Measurements from ENCODE around the gene FUT8. TPM values are rescaled to one million over a fixed set of nuclear protein-coding genes. Genes with fewer than 3 reads are reported as not detected.

The FUT8 gene
- total RNA-seq, 6 experiments from 2014 or later = 59.5 to 70.4 (median 63.8) TPM

DNA sequence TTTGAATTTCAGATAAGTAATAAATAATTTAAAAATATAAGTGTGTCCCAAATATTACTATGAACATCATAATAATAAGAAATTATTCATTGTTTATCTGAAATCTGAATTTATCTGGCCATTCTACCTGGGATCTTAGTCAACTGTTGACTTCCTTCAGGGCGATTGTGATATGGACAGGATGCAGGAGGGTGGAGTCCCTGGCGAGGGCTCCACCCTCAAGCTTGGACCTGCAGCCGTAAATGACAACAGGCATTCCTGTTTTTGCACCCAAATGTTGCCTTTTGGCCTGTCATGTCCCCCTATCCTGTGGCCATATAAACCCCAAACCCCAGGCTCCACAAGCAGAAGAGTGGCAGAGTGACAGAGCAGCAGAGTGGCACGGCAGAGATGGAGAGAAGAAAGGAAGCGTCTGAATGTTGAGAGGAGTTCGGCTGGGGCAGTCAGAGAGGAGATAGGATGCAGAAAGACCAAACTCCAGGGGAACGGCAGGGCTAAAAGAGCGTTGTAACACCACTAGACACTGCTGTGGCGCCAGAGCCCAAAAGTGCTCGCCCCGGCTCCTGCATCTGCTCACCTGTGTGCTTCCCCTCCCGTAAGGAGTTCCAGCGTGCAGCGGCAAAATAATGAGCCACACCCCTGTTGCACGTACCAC lies 39.4 kb upstream of the FUT8 start:
- Mint-ChIP-seq H3K9me3 (no peaks in the 10 kb centered on the region), H3K4me1 (ENCODE audit: low read depth) (peaks cover 26% of the 10 kb centered on the region), H3K27ac (no peak overlapping the region; the same call in 1 of the 2 replicates), H3K27me3 (ENCODE audit: insufficient read depth) (no peaks in the 10 kb centered on the region), H3K36me3 (ENCODE audit: low read depth) (no peaks in the 10 kb centered on the region), H3K4me3 (peak overlapping the region; percentile 73)
- TF ChIP-seq, protein P1, sequence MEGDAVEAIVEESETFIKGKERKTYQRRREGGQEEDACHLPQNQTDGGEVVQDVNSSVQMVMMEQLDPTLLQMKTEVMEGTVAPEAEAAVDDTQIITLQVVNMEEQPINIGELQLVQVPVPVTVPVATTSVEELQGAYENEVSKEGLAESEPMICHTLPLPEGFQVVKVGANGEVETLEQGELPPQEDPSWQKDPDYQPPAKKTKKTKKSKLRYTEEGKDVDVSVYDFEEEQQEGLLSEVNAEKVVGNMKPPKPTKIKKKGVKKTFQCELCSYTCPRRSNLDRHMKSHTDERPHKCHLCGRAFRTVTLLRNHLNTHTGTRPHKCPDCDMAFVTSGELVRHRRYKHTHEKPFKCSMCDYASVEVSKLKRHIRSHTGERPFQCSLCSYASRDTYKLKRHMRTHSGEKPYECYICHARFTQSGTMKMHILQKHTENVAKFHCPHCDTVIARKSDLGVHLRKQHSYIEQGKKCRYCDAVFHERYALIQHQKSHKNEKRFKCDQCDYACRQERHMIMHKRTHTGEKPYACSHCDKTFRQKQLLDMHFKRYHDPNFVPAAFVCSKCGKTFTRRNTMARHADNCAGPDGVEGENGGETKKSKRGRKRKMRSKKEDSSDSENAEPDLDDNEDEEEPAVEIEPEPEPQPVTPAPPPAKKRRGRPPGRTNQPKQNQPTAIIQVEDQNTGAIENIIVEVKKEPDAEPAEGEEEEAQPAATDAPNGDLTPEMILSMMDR (IDR thresholded peaks at IDR 0.05) = no peak
- no peak for DNase-seq

DNA sequence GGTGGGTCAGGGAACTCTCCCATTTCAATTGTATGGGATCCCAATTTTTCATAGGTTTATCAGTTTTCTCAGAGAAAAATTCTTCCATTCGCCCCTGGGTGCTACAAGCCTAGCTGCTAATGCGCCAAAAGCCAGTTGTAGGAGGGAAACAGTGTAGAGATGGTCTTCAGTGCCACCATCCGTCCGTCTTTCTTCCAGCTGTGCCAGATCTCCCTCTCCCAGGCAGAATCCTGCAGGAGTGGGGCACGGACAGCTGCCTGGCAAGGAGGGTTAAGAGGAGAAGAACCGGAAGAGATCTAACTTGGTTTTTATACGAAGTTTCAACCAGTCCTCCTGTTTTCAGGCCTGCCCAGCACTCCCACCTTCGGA lies 38.9 kb upstream of the FUT8 start:
- H3K4me1 Mint-ChIP-seq (ENCODE audit: low read depth) = peaks cover 26% of the 10 kb centered on the region
- H3K9me3 Mint-ChIP-seq = no peaks in the 10 kb centered on the region
- no peak for DNase-seq
- H3K36me3 Mint-ChIP-seq (ENCODE audit: low read depth) = no peaks in the 10 kb centered on the region
- H3K27me3 Mint-ChIP-seq (ENCODE audit: insufficient read depth) = no peaks in the 10 kb centered on the region
- no peak overlapping the region; the same call in 1 of the 2 replicates for H3K27ac Mint-ChIP-seq
- TF ChIP-seq, protein P1 (IDR thresholded peaks at IDR 0.05) = no peak
- peak overlapping the region; percentile 73 for H3K4me3 Mint-ChIP-seq

DNA sequence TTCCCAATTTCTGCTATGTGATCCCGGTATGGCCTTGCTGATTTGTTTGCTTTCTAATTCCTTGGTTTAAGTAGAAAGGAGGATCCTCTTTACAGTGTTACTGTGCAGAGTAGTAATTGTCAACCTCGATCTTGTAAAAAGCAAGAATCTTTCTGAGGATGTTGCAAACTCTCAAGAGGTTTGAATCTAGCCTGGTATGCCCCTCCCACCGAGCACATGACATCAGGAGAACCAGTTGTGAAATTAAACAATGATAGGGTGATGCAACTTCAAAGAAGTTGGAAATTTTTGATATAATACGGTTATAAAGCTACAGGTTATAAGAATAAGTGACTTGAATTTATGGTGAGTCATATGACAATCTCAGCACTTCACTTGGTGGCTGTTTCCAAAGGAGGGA lies 35.0 kb upstream of the FUT8 start:
- Mint-ChIP-seq H3K36me3 (ENCODE audit: low read depth) (no peaks in the 10 kb centered on the region), H3K27ac (no peak overlapping the region), H3K27me3 (ENCODE audit: insufficient read depth) (no peaks in the 10 kb centered on the region; the same call in 1 of the 2 replicates), H3K9me3 (no peaks in the 10 kb centered on the region), H3K4me1 (ENCODE audit: low read depth) (peaks cover 15% of the 10 kb centered on the region), H3K4me3 (no peak overlapping the region)
- TF ChIP-seq, protein P1 (IDR thresholded peaks at IDR 0.05) = no peak
- no peak for DNase-seq

DNA sequence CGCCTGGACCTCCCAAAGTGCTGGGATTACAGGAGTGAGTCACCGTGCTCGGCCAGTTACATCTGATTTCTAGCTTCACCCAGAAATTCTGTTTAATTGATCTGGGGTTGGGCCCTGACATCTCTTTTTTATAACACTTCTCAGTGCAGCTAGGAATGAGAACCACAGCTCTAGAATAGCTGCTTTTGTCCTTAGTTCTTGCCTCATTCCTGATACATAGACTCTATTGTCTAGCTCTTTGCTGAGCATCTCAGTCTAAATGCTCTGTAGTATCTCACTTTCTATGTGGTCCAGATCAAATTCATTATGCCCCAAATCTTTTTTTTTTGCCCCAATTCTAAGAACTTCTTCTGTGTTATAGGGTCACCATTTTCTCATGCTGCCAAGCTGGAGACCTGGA lies 29.9 kb upstream of the FUT8 start:
- no peak for DNase-seq
- Mint-ChIP-seq H3K4me3 (no peak overlapping the region), H3K36me3 (ENCODE audit: low read depth) (no peaks in the 10 kb centered on the region), H3K27ac (no peak overlapping the region), H3K9me3 (no peaks in the 10 kb centered on the region), H3K4me1 (ENCODE audit: low read depth) (no peaks in the 10 kb centered on the region), H3K27me3 (ENCODE audit: insufficient read depth) (no peaks in the 10 kb centered on the region; the same call in 1 of the 2 replicates)
- TF ChIP-seq, protein P1 (IDR thresholded peaks at IDR 0.05) = no peak

DNA sequence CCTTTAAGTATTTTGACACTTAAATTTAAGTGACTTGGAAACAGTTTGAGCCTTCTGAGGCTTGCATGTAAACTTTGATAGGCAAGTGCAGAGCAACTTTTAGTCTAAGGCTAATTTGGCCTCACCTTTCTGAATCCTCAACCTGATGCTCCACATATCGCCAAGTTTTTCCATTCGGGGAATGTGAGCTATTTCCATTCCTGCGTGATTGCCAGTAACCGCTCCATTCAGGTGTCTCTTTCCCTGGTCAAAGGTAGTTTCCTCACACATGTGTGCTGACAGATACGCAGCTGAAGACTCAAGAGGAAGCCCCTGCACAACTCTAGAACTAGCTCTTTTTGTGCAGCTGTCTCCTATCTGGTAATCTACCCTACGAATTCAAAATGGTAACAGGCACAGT lies 25.4 kb upstream of the FUT8 start:
- no peaks in the 10 kb centered on the region for H3K27me3 Mint-ChIP-seq (ENCODE audit: insufficient read depth)
- no peak for DNase-seq
- H3K4me1 Mint-ChIP-seq (ENCODE audit: low read depth) = no peaks in the 10 kb centered on the region
- H3K36me3 Mint-ChIP-seq (ENCODE audit: low read depth) = no peaks in the 10 kb centered on the region
- H3K27ac Mint-ChIP-seq = no peak overlapping the region
- H3K9me3 Mint-ChIP-seq = no peaks in the 10 kb centered on the region
- TF ChIP-seq, protein P1 (IDR thresholded peaks at IDR 0.05) = no peak
- no peak overlapping the region for H3K4me3 Mint-ChIP-seq

All from HFFc6 (cell line).